GM21786 (cell line): Measurements from ENCODE around the gene SH3RF3.
"Not testable (repeated sequence)": the region's sequence is repeated elsewhere in the genome, so short reads cannot be mapped to it uniquely, and the experiment has no call there.

ENCODE experiments used
- ATAC-seq: cut with Tn5 transposase; IDR thresholded peaks from one replicate; pipeline ENCODE4 v1.9.1; 2021; ENCODE audit not compliant: unreplicated experiment

Gene SH3RF3

GRCh38 chr2:109128616-109129355 is at the start of gene SH3RF3:
Gene SH3RF3 (plus strand): TSS chr2:109129205.
- no peak for ATAC-seq

GRCh38 chr2:109079590-109079989 is 49.4 kb upstream of the SH3RF3 start:
- ATAC-seq = no peak

GRCh38 chr2:109080109-109080508 is 48.9 kb upstream of the SH3RF3 start:
- no peak for ATAC-seq

- no peak for ATAC-seq
Measured at GRCh38 chr2:109080757-109081156, 48.2 kb upstream of the SH3RF3 start.

- ATAC-seq = no peak
Measured at GRCh38 chr2:109081374-109081773, 47.6 kb upstream of the SH3RF3 start.

GRCh38 chr2:109083771-109084170 is 45.2 kb upstream of the SH3RF3 start:
- ATAC-seq = no peak

GRCh38 chr2:109084341-109084740 is 44.7 kb upstream of the SH3RF3 start:
- ATAC-seq = no peak

- ATAC-seq = no peak
Measured at GRCh38 chr2:109085912-109086742, 42.9 kb upstream of the SH3RF3 start.

GRCh38 chr2:109086743-109087020 is 42.3 kb upstream of the SH3RF3 start:
- ATAC-seq = no peak

- no peak for ATAC-seq
Measured at GRCh38 chr2:109087055-109087663, 41.8 kb upstream of the SH3RF3 start.

GRCh38 chr2:109089602-109090300 is 39.3 kb upstream of the SH3RF3 start:
- no peak for ATAC-seq

- ATAC-seq = no peak
Measured at GRCh38 chr2:109091526-109091925, 37.5 kb upstream of the SH3RF3 start.

- no peak for ATAC-seq
Measured at GRCh38 chr2:109094144-109094543, 34.9 kb upstream of the SH3RF3 start.

- no peak for ATAC-seq
Measured at GRCh38 chr2:109098251-109098920, 30.6 kb upstream of the SH3RF3 start.

GRCh38 chr2:109098921-109099273 is 30.1 kb upstream of the SH3RF3 start:
- ATAC-seq = no peak

- ATAC-seq = no peak
Measured at GRCh38 chr2:109102588-109103233, 26.3 kb upstream of the SH3RF3 start.

- ATAC-seq = no peak
Measured at GRCh38 chr2:109105113-109105512, 23.9 kb upstream of the SH3RF3 start.

GRCh38 chr2:109108740-109109139 is 20.3 kb upstream of the SH3RF3 start:
- no peak for ATAC-seq

GRCh38 chr2:109109342-109109741 is 19.7 kb upstream of the SH3RF3 start:
- no peak for ATAC-seq

GRCh38 chr2:109110170-109110569 is 18.8 kb upstream of the SH3RF3 start:
- no peak for ATAC-seq

- not testable (repeated sequence) for ATAC-seq
Measured at GRCh38 chr2:109117181-109117580, 11.8 kb upstream of the SH3RF3 start.
